OCI-M1 (cell line): ENCODE measurements around the gene FXYD6.
"Not testable (repeated sequence)": the region's sequence is repeated elsewhere in the genome, so short reads cannot be mapped to it uniquely, and the experiment has no call there.

Experiments used
- DNase-seq: peaks from one replicate; lab custom pipeline; 2025; lab: John Stamatoyannopoulos, UW

Gene FXYD6

GRCh38 chr11:117876341-117877119 is at the start of gene FXYD6:
Gene FXYD6 (minus strand): TSS chr11:117876658. CDS start chr11:117842776, 33,882 bp downstream.
- no peak for DNase-seq

GRCh38 chr11:117926166-117926565 is 49.7 kb upstream of the FXYD6 start:
- DNase-seq: not testable (repeated sequence)

GRCh38 chr11:117925198-117925925 is 48.9 kb upstream of the FXYD6 start:
- DNase-seq: no peak

GRCh38 chr11:117924631-117925170 is 48.2 kb upstream of the FXYD6 start:
- no peak for DNase-seq

GRCh38 chr11:117923773-117924172 is 47.3 kb upstream of the FXYD6 start:
- no peak for DNase-seq

- no peak for DNase-seq
Measured at GRCh38 chr11:117923275-117923674, 46.8 kb upstream of the FXYD6 start.

GRCh38 chr11:117921893-117922292 is 45.4 kb upstream of the FXYD6 start:
- DNase-seq: no peak

GRCh38 chr11:117921456-117921855 is 45.0 kb upstream of the FXYD6 start:
- no peak for DNase-seq

GRCh38 chr11:117919781-117920221 is 43.3 kb upstream of the FXYD6 start:
- DNase-seq: no peak

GRCh38 chr11:117919341-117919740 is 42.9 kb upstream of the FXYD6 start:
- no peak for DNase-seq

- DNase-seq: no peak
Measured at GRCh38 chr11:117918366-117919255, 42.2 kb upstream of the FXYD6 start.

GRCh38 chr11:117917591-117918151 is 41.2 kb upstream of the FXYD6 start:
- DNase-seq: no peak

GRCh38 chr11:117916956-117917355 is 40.5 kb upstream of the FXYD6 start:
- DNase-seq: no peak

- no peak for DNase-seq
Measured at GRCh38 chr11:117915672-117916235, 39.3 kb upstream of the FXYD6 start.

GRCh38 chr11:117914991-117915618 is 38.6 kb upstream of the FXYD6 start:
- no peak for DNase-seq

- DNase-seq: no peak
Measured at GRCh38 chr11:117914398-117914761, 37.9 kb upstream of the FXYD6 start.

GRCh38 chr11:117913736-117914397 is 37.4 kb upstream of the FXYD6 start:
- DNase-seq: no peak

GRCh38 chr11:117912497-117912896 is 36.0 kb upstream of the FXYD6 start:
- DNase-seq: no peak

- DNase-seq: no peak
Measured at GRCh38 chr11:117911694-117912093, 35.2 kb upstream of the FXYD6 start.

GRCh38 chr11:117910941-117911655 is 34.6 kb upstream of the FXYD6 start:
- no peak for DNase-seq
